HEK293 (cell line): ENCODE measurements around the gene ETHE1.

Source experiments
- CTCF ChIA-PET: fragments of 350-600 bp; formaldehyde crosslinking; extraction: SDS; loops from one replicate; lab custom pipeline; 2021; ENCODE audit warnings: antibody characterized with exemption; lab: Yijun Ruan, JAX
- POLR2A ChIA-PET: fragments of 300-600 bp; formaldehyde crosslinking; extraction: SDS; loops from one replicate; lab custom pipeline; 2020; ENCODE audit warnings: antibody characterized with exemption, inconsistent platforms; lab: Yijun Ruan, JAX
- H3K27ac ChIP-seq: fragments of 200-500 bp; sonication (Bioruptor generic); 2 replicates; pipeline ENCODE4 v1.5.1; 2014; ENCODE audit warnings: low read depth, low read length, control low read depth, inconsistent platforms; ENCODE audit errors: extremely low read depth
- H3K36me3 ChIP-seq, 2 experiments: fragments of 200-500 bp in 1 of 2; sonication (Bioruptor generic) in 1 of 2; 1 replicate in 1 of 2; 2 replicates in 1 of 2; pipeline ENCODE4 v1.5.1; 2014 to 2017; ENCODE audit warnings: inconsistent platforms in 2 of 2, low read length in 2 of 2; ENCODE audit not compliant: control insufficient read depth in 2 of 2, insufficient read depth in 1 of 2
- H3K4me1 ChIP-seq: fragments of 200-500 bp; sonication (Bioruptor generic); 2 replicates; pipeline ENCODE4 v1.5.1; 2014; ENCODE audit warnings: mild to moderate bottlenecking, low read length, inconsistent platforms; ENCODE audit not compliant: control insufficient read depth, insufficient read depth
- H3K4me3 ChIP-seq: 2 replicates; pipeline ENCODE4 v1.5.1; 2011; ENCODE audit warnings: low read depth, mild to moderate bottlenecking, control low read depth, low read length, moderate library complexity
- H3K9me3 ChIP-seq: fragments of 200-500 bp; sonication (Bioruptor generic); 2 replicates; pipeline ENCODE4 v1.5.1; 2014; ENCODE audit warnings: low read depth, low read length, inconsistent platforms; ENCODE audit not compliant: control insufficient read depth, insufficient read depth
- CTCF ChIP-seq: fragments of 450-650 bp; formaldehyde crosslinking; IDR thresholded peaks from 2 replicates; pipeline ENCODE4 v1.5.1; 2016; ENCODE audit warnings: missing biosample characterization, missing genetic modification characterization
- KLF17 ChIP-seq: fragments of 450-650 bp; formaldehyde crosslinking; IDR thresholded peaks from 2 replicates; pipeline ENCODE4 v1.5.1; 2016; ENCODE audit warnings: missing biosample characterization, missing genetic modification characterization
- KLF7 ChIP-seq: fragments of 450-650 bp; formaldehyde crosslinking; IDR thresholded peaks from 2 replicates; pipeline ENCODE4 v1.5.1; 2016; ENCODE audit warnings: missing biosample characterization, missing genetic modification characterization, borderline replicate concordance
- SP7 ChIP-seq: fragments of 450-650 bp; formaldehyde crosslinking; IDR thresholded peaks from 2 replicates; pipeline ENCODE4 v1.5.1; 2016; ENCODE audit warnings: missing biosample characterization, missing genetic modification characterization
- ZBTB17 ChIP-seq: fragments of 450-650 bp; formaldehyde crosslinking; IDR thresholded peaks from 2 replicates; pipeline ENCODE4 v1.5.1; 2016; ENCODE audit warnings: missing biosample characterization, missing genetic modification characterization
- ZBTB20 ChIP-seq: fragments of 450-650 bp; formaldehyde crosslinking; IDR thresholded peaks from 2 replicates; pipeline ENCODE4 v1.5.1; 2016; ENCODE audit warnings: missing biosample characterization, missing genetic modification characterization
- ZBTB21 ChIP-seq: fragments of 450-650 bp; formaldehyde crosslinking; IDR thresholded peaks from 2 replicates; pipeline ENCODE4 v1.5.1; 2017; ENCODE audit warnings: missing biosample characterization, missing genetic modification characterization
- ZFP41 ChIP-seq: fragments of 450-650 bp; formaldehyde crosslinking; IDR thresholded peaks from 2 replicates; pipeline ENCODE4 v1.5.1; 2016; ENCODE audit warnings: missing biosample characterization, missing genetic modification characterization, borderline replicate concordance
- ZNF10 ChIP-seq: fragments of 450-650 bp; formaldehyde crosslinking; IDR thresholded peaks from 2 replicates; pipeline ENCODE4 v1.5.1; 2017; ENCODE audit warnings: missing biosample characterization, missing genetic modification characterization
- ZNF174 ChIP-seq: fragments of 450-650 bp; formaldehyde crosslinking; IDR thresholded peaks from 2 replicates; pipeline ENCODE4 v1.5.0; 2017; ENCODE audit warnings: missing biosample characterization, mild to moderate bottlenecking, missing genetic modification characterization
- ZNF394 ChIP-seq: fragments of 450-650 bp; formaldehyde crosslinking; IDR thresholded peaks from 2 replicates; pipeline ENCODE4 v1.5.1; 2016; ENCODE audit warnings: missing biosample characterization, missing genetic modification characterization, mild to moderate bottlenecking, moderate library complexity, borderline replicate concordance
- ZNF398 ChIP-seq: fragments of 450-650 bp; formaldehyde crosslinking; IDR thresholded peaks from 2 replicates; pipeline ENCODE4 v1.5.1; 2017; ENCODE audit warnings: missing biosample characterization, missing genetic modification characterization
- ZNF449 ChIP-seq: fragments of 450-650 bp; formaldehyde crosslinking; IDR thresholded peaks from 2 replicates; pipeline ENCODE4 v1.5.1; 2017; ENCODE audit warnings: missing biosample characterization, mild to moderate bottlenecking, missing genetic modification characterization, moderate library complexity
- ZNF518A ChIP-seq: fragments of 450-650 bp; formaldehyde crosslinking; conservative IDR thresholded peaks from 2 replicates; pipeline ENCODE4 v1.5.1; 2016; ENCODE audit warnings: low read depth, missing biosample characterization, missing genetic modification characterization
- ZNF692 ChIP-seq: fragments of 450-650 bp; formaldehyde crosslinking; IDR thresholded peaks from 2 replicates; pipeline ENCODE4 v1.5.1; 2016; ENCODE audit warnings: missing biosample characterization, missing genetic modification characterization
- ZNF747 ChIP-seq: fragments of 450-650 bp; formaldehyde crosslinking; IDR thresholded peaks from 2 replicates; pipeline ENCODE4 v1.5.1; 2016; ENCODE audit warnings: missing biosample characterization, missing genetic modification characterization
- ZNF76 ChIP-seq: fragments of 450-650 bp; formaldehyde crosslinking; IDR thresholded peaks from 2 replicates; pipeline ENCODE4; 2016; ENCODE audit warnings: low read depth, missing biosample characterization, missing genetic modification characterization, borderline replicate concordance

Gene ETHE1

GRCh38 chr19:43463381-43464133 lies 63.4 kb downstream of the ETHE1 start (continued):
- TF ChIP-seq KLF7 (tag by site-specific recombination) (peak; percentile 86; the same call in 1 of the 2 replicates), KLF17 (tag by site-specific recombination) (peak; percentile 36), ZNF394 (tag by site-specific recombination) (peak; percentile 49; the same call in 1 of the 2 replicates), SP7 (tag by site-specific recombination) (peak; percentile 65), CTCF (no peak)
- TF ChIP-seq, all 188 proteins: peak for 46

GRCh38 chr19:43462785-43463380 lies 64.1 kb downstream of the ETHE1 start:
- ChIA-PET POLR2A (interaction anchor here (0.5 to 2.4 kb wide), 24 partner anchors 11 to 1603 kb away, joined by 3 to 30 read pairs (median 6); partner anchors contain the start of genes ETHE1, IRGQ, PHLDB3 and RPS19), CTCF (interaction anchor here (0.5 to 12.2 kb wide), 9 partner anchors 11 to 1432 kb away, joined by 3 to 180 read pairs (median 6); no protein-coding TSS in a partner anchor)
- H3K36me3 ChIP-seq, result no peaks in the 10 kb centered on the region
- peak overlapping the region; percentile 31 for H3K4me3 ChIP-seq
- no peaks in the 10 kb centered on the region for H3K9me3 ChIP-seq
- H3K4me1 ChIP-seq, result peaks cover 12% of the 10 kb centered on the region; the same call in 1 of the 2 replicates
- no peak overlapping the region for H3K27ac ChIP-seq
- peak; percentile 65 for TF ChIP-seq ZNF398 (tag by site-specific recombination)
- no peak for TF ChIP-seq ZNF518A (tag by site-specific recombination)
- peak; percentile 47 for TF ChIP-seq CTCF
- peak; percentile 91 for TF ChIP-seq ZNF449 (tag by site-specific recombination)
- TF ChIP-seq ZBTB17 (tag by site-specific recombination), result peak; percentile 73
- no peak for TF ChIP-seq ZFP41 (tag by site-specific recombination)
- no peak for TF ChIP-seq ZNF174 (tag by site-specific recombination)
- 0 out of 2 replicates have a peak, but pooled peaks have one; percentile 7 for TF ChIP-seq SP7 (tag by site-specific recombination)
- peak; percentile 57 for TF ChIP-seq ZNF10 (tag by site-specific recombination)
- 0 out of 2 replicates have a peak, but pooled peaks have one; percentile 13 for TF ChIP-seq ZBTB21 (tag by site-specific recombination)
- peak; percentile 59; the same call in 1 of the 2 replicates for TF ChIP-seq ZBTB20 (tag by site-specific recombination)
- peak; percentile 47; the same call in 1 of the 2 replicates for TF ChIP-seq ZNF76
- no peak for TF ChIP-seq ZNF747 (tag by site-specific recombination)
- peak; percentile 16; the same call in 1 of the 2 replicates for TF ChIP-seq ZNF692 (tag by site-specific recombination)
